RPMI7951 (cell line): ENCODE measurements around the gene KIF5A. TPM values are rescaled to one million over a fixed set of nuclear protein-coding genes. Genes with fewer than 3 reads are reported as not detected.

Experiments
- DNase-seq: peaks from one replicate; pipeline ENCODE4 v3.0.0-alpha.2; 2012; ENCODE audit warnings: low read depth
- total RNA-seq: library from RNA; depleted of rRNA; stranded (reverse); fragments of >200 nt; shearing (Covaris generic); gene quantifications from 2 replicates; pipeline ENCODE4 v1.2.3, GENCODE V29; 2014

KIF5A gene
- total RNA-seq, 1 experiment from 2014 or later, result 0.60 TPM

DNA sequence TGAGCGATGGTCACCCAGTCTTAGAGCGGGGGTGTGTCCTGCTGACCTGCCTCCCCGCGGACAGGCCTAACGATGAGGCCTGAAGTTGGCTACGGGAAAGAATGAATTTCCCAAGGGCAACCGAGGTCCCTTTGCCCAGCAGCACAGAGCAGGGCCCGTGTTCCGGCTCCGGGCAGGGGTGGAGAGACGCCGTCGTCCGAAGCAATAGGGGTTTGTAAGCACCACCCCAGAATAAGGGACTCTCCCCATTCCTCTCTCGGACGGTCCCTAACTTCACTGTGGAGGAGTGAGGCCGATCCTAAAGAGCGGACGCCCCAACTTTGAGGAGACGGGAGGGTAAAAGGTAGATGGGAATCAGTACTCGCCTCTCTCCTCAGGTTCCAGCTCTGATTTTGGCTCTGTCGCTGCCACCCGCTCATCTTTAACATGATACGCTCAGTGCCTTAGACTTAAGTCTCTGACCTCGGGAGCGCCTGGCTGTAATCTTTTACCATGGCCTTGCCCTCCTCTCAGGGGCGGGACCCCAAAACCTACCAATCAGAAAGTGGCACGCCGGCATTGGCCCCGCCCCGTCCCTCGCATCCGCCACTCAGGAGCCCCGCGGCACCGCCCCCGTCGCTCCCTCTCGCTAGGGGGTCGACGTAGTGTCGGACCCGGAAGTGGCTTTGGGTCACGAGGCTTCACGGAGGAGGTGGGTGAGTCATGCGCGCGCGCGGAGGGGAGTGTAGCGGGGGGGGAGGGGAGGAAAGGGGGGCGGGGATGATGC lies 29.6 kb upstream of the KIF5A start, which contains the start of gene DDIT3:
Gene DDIT3, minus strand, starts transcription at position 462 of the 766 bp plus-strand sequence. CDS start 3,108 bp downstream, outside the sequence.
- DNase-seq, result peak; percentile 97

DNA sequence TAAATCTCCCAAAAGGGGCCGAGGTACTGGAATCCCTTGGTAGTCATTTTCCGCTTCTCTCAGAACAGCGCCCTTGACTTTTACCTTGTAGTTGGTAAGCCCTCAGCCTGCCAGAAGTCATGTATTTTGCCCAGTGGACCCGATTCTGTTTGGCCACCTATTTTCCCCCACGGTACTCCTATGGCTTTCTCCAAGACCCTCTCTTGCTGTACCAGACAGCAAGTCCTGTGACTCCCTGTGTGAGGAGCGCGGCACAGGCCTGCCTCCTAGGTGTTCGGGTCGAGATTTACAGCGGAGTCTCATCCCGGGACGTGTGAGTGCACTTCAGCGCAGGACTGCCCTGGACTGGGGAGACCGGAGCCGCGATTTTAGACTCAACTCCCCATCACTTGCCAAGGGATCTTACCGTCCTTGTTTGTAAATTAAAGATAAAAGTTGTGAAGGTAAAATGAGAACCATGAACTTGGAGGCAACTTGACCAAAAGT lies 28.3 kb upstream of the KIF5A start:
- DNase-seq, result peak; percentile 59

- peak; percentile 92 for DNase-seq
These were observed 27.6 kb upstream of the KIF5A start, which contains the start of gene MBD6 for GRCh38 chr12:57522011-57522886. TSS of gene MBD6 (plus strand) at chr12:57522824. CDS start at chr12:57524304, 1,480 bp downstream.

DNA sequence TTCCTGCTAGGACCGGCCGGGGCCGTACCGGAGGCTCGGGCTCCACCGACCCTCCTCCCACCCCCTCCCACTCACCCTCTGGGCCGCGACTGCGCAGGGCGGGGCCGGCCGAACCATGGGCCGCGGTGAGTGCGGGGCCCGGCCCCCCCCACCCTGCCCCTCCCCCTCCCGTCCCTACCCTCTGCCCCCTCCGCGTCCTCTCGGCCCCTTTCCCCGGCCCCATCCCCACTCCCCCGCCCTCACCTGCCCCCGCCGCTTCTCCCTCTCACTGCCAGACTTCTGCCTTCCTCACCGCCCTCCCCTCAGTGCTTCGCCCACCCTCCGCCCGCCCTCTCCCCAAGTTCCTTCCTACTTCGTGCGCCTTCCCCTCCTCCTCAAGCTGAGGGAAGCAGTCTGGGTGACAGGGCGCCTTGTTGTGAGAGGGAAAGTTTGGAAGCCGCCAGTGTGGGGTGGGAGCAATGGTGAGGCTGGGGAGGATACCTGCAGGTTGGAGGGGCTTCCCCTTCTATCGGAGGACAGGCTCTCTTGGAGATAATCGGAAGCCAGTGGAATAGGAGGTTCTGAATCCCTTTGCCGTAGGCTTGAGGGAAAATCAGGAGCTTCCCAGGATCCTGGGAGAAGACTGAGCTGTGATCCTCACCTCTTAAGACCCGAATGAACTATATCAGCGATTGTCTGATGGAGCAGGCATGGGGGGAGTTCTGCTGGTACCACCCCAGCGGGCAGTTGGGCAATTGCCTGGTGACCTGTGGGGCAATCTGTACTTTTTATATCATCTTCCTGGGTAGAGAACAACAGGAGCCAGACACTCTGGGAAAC lies 26.7 kb upstream of the KIF5A start:
- DNase-seq, result peak; percentile 24

DNA sequence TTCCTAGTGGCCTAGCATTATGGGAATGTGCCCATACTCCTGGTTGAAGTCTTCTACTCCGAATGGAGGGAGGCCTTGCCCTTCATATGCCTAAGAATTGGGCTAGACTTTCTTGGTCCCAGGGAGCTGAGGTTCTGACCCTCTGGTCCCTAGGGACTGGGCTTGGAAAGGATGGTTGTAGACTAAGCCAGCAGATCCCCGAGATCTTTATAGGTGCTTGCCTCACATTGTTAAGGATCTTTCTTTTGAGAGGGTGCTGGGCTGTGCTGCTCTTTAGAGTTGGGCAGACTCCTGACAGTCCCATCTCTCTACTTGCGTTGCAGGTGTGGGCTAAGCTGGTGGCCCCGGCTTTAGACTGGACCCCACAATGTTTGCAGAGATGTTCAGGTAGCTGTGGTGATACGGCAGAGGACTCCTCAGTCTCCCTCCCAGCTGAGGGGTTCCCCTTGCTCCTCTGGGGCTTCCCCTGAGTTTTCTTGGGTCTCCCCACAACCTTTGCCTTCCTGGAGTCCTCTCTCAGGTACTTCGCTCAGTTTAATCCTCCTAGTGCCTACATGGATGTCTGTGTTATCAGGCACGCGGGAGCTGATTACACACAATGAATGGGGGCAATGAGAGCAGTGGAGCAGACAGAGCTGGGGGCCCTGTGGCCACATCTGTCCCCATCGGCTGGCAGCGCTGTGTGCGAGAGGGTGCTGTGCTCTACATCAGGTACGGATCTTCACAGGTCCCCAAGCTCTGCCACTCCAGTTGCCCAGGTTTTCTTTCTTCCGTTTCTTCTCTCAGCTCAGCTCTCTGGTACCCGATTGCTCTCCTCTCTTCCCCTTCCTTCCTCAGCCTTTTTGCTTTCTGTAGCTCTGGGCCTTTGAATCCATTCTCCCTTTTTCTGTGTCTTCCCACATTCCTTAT lies 25.9 kb upstream of the KIF5A start:
- DNase-seq, result no peak

DNA sequence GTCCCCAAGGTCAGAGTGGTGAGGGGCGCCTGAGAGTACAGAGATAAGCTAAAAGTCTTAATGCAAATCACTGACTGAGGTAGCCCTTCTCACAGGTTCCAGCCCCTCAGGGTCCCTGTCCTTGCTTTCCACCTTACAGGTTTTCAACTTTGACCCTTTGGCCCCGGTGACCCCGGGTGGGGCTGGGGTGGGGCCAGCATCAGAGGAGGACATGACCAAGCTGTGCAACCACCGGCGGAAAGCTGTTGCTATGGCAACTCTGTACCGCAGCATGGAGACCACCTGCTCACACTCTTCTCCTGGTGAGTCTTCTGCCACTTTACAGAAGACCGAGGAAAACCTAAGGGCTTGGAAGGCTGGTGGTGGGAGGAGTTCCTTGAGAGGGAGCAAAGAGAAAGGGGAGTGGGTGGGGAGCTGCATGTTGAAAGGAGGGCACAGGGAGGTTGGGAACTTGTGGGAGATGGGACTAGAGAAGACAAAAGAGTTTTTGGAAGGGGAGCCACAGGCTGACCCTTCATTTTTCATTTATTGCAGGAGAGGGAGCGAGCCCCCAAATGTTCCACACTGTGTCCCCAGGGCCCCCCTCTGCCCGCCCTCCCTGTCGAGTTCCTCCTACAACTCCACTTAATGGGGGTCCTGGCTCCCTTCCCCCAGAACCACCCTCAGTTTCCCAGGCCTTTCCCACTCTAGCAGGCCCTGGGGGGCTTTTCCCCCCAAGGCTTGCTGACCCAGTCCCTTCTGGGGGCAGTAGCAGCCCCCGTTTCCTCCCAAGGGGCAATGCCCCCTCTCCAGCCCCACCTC lies 24.8 kb upstream of the KIF5A start:
- DNase-seq, result no peak

DNA sequence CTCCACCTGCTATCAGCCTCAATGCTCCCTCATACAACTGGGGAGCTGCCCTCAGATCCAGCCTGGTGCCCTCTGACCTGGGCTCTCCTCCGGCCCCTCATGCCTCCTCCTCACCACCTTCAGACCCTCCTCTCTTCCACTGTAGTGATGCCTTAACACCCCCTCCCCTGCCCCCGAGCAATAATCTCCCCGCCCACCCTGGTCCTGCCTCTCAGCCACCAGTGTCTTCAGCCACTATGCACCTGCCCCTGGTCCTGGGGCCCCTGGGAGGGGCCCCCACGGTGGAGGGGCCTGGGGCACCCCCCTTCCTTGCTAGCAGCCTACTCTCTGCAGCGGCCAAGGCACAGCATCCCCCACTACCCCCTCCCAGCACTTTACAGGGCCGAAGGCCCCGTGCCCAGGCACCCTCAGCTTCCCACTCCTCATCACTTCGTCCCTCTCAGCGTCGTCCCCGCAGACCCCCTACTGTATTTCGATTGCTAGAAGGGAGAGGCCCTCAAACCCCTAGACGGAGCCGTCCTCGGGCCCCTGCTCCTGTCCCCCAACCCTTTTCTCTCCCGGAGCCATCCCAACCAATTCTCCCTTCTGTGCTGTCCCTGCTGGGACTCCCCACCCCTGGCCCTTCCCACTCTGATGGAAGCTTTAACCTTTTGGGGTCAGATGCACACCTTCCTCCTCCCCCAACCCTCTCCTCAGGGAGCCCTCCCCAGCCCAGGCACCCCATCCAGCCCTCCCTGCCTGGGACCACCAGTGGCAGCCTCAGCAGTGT lies 24.0 kb upstream of the KIF5A start:
- no peak for DNase-seq

DNA sequence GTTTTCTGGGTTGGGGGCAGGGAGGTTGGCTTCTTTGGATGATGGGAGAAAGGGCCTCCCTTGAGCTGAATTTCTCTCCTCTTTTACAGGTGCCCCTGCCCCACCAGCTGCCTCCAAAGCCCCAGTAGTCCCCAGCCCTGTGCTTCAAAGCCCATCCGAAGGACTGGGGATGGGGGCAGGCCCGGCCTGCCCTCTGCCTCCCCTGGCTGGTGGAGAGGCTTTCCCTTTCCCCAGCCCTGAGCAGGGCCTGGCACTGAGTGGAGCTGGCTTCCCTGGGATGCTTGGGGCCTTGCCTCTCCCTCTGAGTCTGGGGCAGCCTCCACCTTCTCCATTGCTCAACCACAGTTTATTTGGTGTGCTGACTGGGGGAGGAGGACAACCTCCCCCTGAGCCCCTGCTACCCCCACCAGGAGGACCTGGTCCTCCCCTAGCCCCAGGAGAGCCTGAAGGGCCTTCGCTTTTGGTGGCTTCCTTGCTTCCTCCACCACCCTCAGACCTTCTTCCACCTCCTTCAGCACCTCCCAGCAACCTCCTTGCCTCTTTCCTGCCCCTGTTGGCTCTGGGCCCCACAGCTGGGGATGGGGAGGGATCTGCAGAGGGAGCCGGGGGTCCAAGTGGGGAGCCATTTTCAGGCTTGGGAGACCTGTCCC lies 23.2 kb upstream of the KIF5A start:
- DNase-seq, result no peak

GRCh38 chr12:57527184-57527583 lies 22.7 kb upstream of the KIF5A start:
- no peak for DNase-seq

DNA sequence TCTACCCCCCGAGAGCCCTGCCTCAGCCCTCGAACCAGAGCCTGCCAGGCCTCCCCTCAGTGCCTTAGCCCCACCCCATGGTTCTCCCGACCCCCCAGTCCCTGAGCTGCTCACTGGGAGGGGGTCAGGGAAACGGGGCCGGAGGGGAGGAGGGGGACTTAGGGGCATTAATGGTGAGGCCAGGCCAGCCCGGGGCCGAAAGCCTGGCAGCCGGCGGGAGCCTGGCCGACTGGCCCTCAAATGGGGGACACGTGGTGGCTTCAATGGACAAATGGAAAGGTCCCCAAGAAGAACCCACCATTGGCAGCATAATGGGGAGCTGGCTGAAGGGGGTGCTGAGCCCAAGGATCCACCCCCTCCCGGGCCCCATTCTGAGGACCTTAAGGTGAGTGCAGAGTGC lies 21.7 kb upstream of the KIF5A start:
- DNase-seq, result no peak

GRCh38 chr12:57528831-57529555 lies 20.9 kb upstream of the KIF5A start:
- no peak for DNase-seq

DNA sequence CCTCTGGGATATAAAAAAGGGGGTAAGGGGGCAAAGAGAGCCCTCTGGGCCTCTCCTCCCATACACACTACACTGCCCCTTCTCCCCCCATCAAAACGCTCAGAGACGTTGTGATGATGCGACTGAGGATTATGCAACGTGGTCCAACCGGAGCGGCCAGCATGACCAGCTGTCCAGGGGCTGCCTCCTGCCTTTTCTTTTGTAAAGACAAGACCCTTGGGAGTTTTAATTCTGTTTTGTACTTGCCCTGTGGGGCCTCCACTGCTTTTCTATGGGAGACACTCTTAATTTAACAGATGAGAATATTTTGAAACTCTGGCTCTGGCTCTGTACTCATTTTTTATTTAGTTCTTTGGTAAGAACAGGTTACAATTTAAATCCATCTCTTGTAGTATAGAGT lies 20.0 kb upstream of the KIF5A start:
- DNase-seq, result no peak

DNA sequence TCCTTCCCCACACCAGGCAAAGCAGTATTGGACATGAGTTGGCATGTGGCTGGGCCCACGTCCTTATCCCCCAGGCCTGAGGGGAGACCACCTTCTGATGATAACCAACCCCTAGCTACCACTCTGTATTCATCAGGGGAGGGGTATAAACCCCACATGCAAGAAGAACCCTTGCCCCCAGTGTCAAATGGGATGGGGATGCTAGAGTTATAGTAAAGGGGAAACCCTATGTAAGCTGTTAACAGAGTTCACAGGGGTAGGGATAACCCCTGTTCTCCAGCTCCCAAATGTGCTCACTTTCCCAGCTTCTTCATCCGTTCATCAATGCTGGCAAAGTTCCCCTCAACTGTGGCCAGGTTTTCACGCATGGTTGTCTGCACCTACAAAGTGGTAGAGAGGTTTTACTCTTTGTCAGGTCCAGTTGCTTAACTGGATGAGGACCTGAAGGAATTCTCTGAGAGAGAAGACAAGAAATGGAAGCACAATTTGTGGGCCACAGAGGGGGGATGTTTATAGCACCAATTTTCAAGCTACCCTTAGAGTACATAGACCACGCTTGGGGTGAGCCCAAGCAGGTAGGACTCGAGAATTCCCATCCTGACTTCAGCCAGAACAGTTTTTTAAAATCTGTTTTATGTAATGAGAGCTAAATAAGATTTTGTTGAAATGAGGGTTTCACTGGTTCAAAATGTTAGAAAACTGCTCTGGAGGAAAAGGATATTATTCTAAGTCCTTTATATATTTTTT lies 19.3 kb upstream of the KIF5A start:
- DNase-seq, result no peak

GRCh38 chr12:57531836-57532235 lies 18.0 kb upstream of the KIF5A start:
- no peak for DNase-seq

DNA sequence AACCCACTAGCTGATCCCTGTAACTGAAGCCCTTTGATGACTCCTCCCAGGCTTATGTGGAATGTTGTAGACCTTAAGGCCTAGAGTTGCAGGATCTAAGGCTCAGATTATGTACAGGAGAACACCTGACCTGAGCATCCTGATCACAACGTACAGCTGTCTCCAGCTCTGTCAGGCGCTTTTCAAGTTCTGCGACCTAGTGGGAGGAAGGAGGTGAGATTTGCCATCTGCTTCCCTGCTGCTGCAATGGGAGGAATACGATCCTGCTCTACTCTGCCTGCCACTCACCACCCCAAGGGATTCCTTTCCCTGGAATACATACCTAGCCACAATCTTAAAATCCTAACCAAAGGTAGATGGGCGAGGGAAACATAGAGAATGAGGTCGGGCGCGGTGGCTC lies 16.7 kb upstream of the KIF5A start:
- no peak for DNase-seq

DNA sequence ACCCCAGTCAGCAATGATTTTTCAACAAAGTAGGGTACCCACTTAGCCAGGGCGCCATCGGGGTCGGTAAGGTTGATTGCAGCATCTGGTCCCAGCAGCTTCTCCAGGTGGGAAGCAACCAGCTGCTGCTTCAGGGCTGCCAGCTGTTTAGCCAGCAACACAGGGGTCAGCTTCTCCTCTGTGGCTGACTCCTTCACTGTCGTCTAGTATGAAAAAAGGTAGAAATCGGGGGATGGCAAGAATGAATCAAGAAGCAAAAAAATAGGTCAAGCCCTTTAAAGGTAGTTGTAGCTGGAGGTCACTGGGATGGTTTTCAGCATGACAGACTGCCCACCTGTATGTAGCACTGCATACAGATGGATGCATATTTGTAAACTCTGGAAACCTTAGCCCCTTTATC lies 15.6 kb upstream of the KIF5A start:
- DNase-seq, result no peak

DNA sequence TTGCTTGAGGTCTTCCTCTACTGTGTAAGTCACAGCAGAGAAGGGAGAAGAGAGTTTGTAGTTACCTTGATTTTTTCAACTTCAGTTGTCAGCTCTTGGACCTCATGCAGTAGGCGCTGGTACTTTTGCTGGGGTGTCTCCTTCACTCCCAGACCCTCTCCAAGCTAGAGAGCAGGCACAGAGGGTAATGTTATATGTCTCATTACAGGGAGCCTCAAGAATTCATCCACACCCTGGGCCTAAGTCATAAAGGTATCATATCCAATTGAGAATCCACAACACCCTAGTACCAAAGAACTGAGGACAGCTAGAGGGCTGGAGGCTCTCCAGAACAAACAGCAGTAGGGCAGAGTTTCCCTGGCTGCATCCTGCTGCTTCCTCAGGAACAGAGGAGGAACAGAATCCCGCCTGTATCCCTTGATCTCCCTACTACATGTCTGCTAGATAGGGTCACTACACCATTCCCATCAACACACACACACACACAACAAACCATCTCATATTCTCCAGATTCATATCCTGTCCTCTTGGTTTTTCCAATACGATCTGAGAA lies 14.8 kb upstream of the KIF5A start:
- no peak for DNase-seq
